Muscle of arm (tissue), 12 donors: ENCODE measurements around the gene CRK. TPM values are rescaled to one million over a fixed set of nuclear protein-coding genes. Genes with fewer than 3 reads are reported as not detected.

Source experiments
- DNase-seq: peaks from one replicate; pipeline ENCODE4 v3.0.0-alpha.2; 2013
- polyA plus RNA-seq, 12 donors: library from polyadenylated mRNA; unstranded; fragments of 120-200 nt; gene quantifications; one replicate each; pipeline ENCODE4 v1.2.1, GENCODE V29; 2013; ENCODE audit not compliant: insufficient read length in 12 of 12

The CRK gene
- polyA plus RNA-seq, 12 donors = 33.6 to 192 (median 40.8) TPM

DNA sequence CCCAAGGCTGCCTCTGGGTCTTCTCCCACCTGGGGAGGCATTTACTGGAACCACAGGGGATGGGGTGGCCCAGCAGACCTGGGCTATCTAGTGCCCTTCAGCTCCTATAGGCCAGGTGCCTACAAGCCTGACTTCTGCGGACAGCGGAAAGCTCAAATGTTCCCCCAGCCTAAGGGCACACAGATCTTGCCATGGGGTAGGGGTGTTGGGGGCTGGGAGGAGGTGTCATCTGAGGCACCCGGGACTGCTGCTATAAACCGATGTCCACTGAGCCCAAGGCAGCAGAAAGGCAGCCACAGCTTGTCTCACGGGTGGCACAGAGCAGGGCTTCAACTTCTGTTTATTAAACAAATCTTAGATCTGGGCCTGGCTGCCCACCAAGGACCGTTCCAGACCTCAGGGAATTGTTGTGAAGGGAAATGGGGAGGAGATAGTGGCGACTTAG, 32.8 kb upstream of the CRK start:
- DNase-seq = no peak

- peak; percentile 87 for DNase-seq
Measured at GRCh38 chr17:1487939-1488825, 32.1 kb upstream of the CRK start.

- DNase-seq = no peak
Measured at GRCh38 chr17:1486802-1487695, 31.0 kb upstream of the CRK start.

DNA sequence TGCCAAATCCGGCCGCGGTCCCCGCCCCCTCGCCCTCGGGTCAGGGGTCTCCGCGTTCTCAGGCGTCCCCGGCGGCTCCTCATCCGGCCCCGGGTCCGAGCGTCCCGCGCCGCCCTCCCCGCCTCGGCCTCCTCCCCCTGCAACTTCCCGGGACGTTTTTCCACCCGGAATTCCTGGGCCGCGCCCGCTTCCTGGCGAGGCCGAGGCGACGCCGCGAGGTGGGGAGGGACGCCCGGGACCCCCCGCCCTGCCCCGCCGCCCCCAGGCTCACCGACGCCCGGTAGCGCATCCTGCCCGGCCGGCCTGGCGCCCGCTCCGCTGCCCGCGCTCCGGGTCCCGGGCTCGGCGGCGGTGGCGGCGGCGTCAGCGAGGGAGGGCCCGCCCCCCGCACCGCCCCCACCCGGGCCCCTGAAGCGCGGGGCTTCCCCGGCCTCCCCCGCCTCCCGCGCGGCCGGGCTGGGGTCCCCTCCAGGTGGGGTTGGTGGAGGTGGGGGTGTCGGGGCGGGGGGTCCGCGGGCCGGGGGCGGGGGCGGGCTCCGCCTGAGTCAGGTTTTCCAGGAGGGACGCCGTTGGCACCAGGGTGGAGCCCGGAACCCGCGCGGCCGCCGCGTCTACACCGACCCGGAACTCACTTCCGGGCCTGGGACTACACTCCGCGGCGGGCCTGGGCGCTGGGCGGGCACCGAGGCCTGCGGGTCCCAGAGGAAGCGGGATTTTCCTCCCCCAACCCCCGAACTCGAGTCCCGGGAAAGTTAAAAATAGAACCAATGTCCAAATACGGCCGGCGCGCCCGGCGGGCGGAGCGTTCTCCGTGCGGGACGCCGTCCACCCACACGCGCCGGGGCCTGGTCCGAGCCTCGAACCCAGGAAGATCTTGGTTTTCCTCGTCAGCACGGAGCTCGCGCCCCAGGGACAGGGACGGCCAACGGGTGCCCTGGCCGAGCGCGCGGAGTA, 29.7 kb upstream of the CRK start:
- peak; percentile 70 for DNase-seq

GRCh38 chr17:1484676-1485422, 28.8 kb upstream of the CRK start:
- no peak for DNase-seq

DNA sequence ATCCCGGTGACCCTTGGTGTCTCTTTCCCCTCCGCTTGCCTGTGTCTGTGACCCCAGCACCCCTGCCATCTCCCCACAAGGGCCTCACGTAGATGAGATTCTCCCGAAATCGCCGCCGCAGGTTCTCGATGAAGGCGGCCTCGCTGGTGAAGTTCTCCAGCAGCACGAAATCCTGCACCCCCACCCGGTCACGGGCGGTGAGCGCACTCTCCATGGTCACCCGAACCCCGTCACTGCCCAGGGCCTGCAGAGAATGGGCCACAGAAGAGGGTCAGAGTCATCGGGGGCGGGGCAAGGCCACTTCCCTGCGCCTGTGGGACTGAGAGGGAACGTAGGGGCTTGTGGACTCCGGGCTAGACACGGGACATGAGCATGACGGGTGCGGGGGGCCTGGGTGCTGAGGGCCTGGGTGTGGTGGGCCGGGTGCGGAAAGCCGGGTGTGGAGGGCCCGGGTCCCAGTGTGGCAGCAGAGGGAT, 28.1 kb upstream of the CRK start:
- no peak for DNase-seq

DNA sequence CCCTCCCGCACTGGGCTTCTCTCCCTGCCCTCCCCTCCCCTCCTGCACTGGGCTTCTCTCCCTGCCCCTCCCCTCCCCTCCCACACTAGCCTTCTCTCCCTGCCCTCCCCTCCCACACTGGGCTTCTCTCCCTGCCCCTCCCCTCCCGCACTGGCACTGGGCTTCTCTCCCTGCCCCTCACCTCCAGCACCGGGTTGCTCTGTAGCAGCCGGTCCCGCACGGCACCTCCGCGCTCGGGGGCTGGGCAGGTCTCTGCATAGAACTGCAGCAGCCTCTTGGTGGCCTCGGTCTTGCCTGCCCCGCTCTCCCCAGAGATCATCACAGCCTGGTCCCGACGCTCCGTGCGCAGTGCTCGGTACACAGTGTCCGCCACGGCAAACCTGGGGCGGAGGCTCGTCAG, 26.6 kb upstream of the CRK start:
- no peak for DNase-seq

- DNase-seq = no peak
Measured at GRCh38 chr17:1481736-1482135, 25.7 kb upstream of the CRK start.

GRCh38 chr17:1480747-1481465, 24.9 kb upstream of the CRK start:
- no peak for DNase-seq

- no peak for DNase-seq
Measured at GRCh38 chr17:1478418-1478817, 22.4 kb upstream of the CRK start.

GRCh38 chr17:1475321-1475854, 19.4 kb upstream of the CRK start:
- DNase-seq = no peak

DNA sequence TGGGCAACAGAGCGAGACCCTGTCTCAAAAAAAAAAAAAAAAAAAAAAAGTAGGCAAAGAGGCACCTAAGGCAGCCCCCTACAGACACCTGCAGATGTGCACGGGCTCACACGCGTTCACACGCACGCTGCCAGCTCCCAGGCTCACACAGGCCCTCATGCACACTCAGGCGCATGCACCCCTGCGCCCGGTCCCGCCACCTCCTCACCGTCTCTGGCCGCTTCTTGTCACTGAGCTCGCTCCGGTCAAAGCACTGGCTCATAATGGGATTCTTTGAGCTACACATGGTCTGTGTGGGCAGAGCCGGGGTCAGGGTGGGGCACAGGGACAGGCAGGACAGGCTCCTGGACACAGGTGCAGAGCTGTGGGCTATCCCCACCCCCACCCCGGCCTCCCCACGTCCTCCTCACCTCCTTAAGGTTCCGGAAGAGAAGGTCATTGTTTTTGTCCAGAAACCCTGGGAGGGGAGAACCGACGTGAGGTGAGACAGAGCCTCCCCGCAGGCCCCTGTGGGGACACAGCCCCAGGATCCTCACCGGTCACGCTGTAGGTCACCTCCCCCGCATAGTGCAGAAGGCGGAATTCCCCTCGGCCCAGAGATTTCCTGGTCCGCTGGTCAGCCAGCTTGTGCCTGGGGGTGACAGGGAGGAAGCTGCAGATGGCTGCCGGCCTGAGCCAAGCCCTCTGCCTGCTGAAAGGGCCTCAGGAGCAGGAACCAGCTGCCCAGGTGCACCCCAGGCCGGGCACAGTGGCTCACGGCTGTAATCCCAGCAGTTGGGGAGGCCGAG, 18.6 kb upstream of the CRK start:
- DNase-seq = no peak

DNA sequence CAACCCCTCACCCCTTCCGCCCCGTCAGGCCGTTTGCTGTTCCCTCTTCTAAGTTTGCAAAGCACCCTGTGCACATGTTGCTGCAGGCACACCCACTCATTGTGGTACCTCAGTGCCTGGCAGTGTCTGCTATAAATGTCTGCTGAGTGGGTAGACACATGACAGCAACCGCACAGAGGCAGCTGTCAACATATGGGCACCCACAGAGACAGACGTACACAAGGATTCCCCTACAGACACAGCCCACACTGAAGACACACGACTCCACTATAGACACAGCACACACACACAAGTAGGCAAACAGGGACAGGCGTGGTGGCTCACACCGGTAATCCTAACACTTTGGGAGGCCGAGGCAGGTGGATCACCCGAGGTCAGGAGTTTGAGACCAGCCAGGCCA, 17.8 kb upstream of the CRK start:
- no peak for DNase-seq

GRCh38 chr17:1473170-1473569, 17.1 kb upstream of the CRK start:
- DNase-seq = no peak

- DNase-seq = no peak
Measured at GRCh38 chr17:1471911-1472821, 16.1 kb upstream of the CRK start.

DNA sequence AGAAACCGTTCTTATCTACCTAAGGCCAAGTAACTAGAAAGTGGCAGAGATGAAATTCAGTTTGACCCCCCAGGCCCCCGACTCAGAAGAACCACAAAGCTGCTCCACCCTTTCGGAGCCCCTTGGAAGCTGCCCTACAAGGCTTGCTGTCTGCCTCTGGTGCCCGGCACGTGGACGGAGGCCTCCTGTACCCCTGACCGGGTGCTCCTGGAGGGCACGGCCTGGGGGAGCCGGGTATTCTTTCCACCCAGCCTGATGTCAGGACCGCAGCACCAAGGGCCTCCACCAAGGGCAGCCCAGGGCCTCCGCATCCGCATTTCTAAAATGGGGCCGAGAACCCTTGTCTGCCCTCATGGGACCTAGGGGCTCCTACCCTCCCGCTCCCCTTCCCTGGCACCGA, 15.5 kb upstream of the CRK start:
- no peak for DNase-seq

GRCh38 chr17:1470755-1471462, 14.9 kb upstream of the CRK start:
- DNase-seq = no peak
